H1 (cell line): ENCODE results near the gene ZNF689. TPM values are rescaled to one million over a fixed set of nuclear protein-coding genes. Genes with fewer than 3 reads are reported as not detected.

Source experiments
- CTCF ChIA-PET: fragments of 300-600 bp; sonication (Branson Sonifier 250); formaldehyde crosslinking; loops from one replicate; lab custom pipeline; 2021; ENCODE audit not compliant: partially characterized antibody; lab: Charles Lee
- POLR2A ChIA-PET: fragments of 300-600 bp; sonication (Branson Sonifier 250); formaldehyde crosslinking; loops from one replicate; lab custom pipeline; 2021; ENCODE audit warnings: inconsistent platforms; ENCODE audit not compliant: partially characterized antibody; lab: Charles Lee
- DNase-seq, 2 experiments: peaks; one replicate each; pipeline versions ENCODE4 v3.0.0 to v3.0.0-alpha.2; 2010 to 2022; ENCODE audit warnings: low spot score in 2 of 2, low read depth in 1 of 2, mixed read lengths in 1 of 2
- FAIRE-seq: peaks from 2 replicates; lab custom pipeline; 2011; peaks lifted over from hg19 to GRCh38; lab: Jason Lieb, UNC
- H2AFZ ChIP-seq: 2 replicates; pipeline ENCODE4 v1.8.1; 2012; ENCODE audit warnings: low read length, inconsistent platforms
- H2AK5ac ChIP-seq: 2 replicates; pipeline ENCODE4 v1.6.1; 2013; ENCODE audit warnings: low read depth, low read length
- H2BK120ac ChIP-seq: replicated peaks from 2 replicates; pipeline ENCODE3; 2013; ENCODE audit warnings: low read depth, low read length, inconsistent platforms
- H2BK12ac ChIP-seq: 2 replicates; pipeline ENCODE4 v1.6.1; 2013; ENCODE audit warnings: low read depth, low read length
- H2BK15ac ChIP-seq: 2 replicates; pipeline ENCODE4 v1.6.1; 2013; ENCODE audit warnings: low read length
- H2BK20ac ChIP-seq: 2 replicates; pipeline ENCODE4 v1.6.1; 2013; ENCODE audit warnings: low read length
- H2BK5ac ChIP-seq: 2 replicates; pipeline ENCODE4 v1.6.1; 2013; ENCODE audit warnings: low read depth, low read length
- H3K14ac ChIP-seq: 2 replicates; pipeline ENCODE4 v1.6.1; 2013; ENCODE audit warnings: inconsistent platforms; ENCODE audit not compliant: insufficient read length
- H3K18ac ChIP-seq: 2 replicates; pipeline ENCODE4 v1.6.1; 2013; ENCODE audit warnings: low read length; ENCODE audit errors: extremely low read depth
- H3K23ac ChIP-seq: 2 replicates; pipeline ENCODE4 v1.6.1; 2013; ENCODE audit warnings: inconsistent platforms; ENCODE audit not compliant: insufficient read length
- H3K23me2 ChIP-seq: 2 replicates; pipeline ENCODE4 v1.6.1; 2013; ENCODE audit warnings: low read depth, low read length
- H3K27ac ChIP-seq: 2 replicates; pipeline ENCODE4 v1.6.1; 2011; ENCODE audit warnings: low read depth, low read length, inconsistent platforms
- H3K27me3 ChIP-seq, 4 experiments: replicated peaks in 1 of 4; 1 replicate in 1 of 4; 2 replicates in 3 of 4; pipeline versions ENCODE4 v1.6.1 to v1.8.1; 2011 to 2013; ENCODE audit warnings: low read length in 3 of 4, mild to moderate bottlenecking in 3 of 4, inconsistent platforms in 2 of 4, mixed read lengths in 2 of 4, moderate library complexity in 1 of 4; ENCODE audit not compliant: control insufficient read depth in 3 of 4, insufficient read depth in 3 of 4; ENCODE audit errors: extremely low read depth in 1 of 4
- H3K36me3 ChIP-seq, 4 experiments: 2 replicates each; pipeline versions ENCODE4 v1.6.1 to v1.8.1; 2011 to 2013; ENCODE audit warnings: mild to moderate bottlenecking in 4 of 4, low read length in 3 of 4, moderate library complexity in 2 of 4, control low read depth in 1 of 4, inconsistent platforms in 1 of 4; ENCODE audit not compliant: insufficient read depth in 4 of 4, control insufficient read depth in 2 of 4
- H3K4ac ChIP-seq: replicated peaks from 2 replicates; pipeline ENCODE3; 2013; ENCODE audit warnings: low read length, low read depth, mixed read lengths, inconsistent platforms; ENCODE audit not compliant: insufficient read length
- H3K4me1 ChIP-seq, 4 experiments: replicated peaks in 1 of 4; 1 replicate in 1 of 4; 2 replicates in 3 of 4; pipeline versions ENCODE4 v1.6.1 to v1.8.1; 2011 to 2013; ENCODE audit warnings: low read length in 3 of 4, inconsistent platforms in 2 of 4, mixed read lengths in 1 of 4; ENCODE audit not compliant: insufficient read depth in 4 of 4, control insufficient read depth in 3 of 4
- H3K4me2 ChIP-seq, 2 experiments: 2 replicates each; pipeline versions ENCODE4 v1.6.1 to v1.8.1; 2011 to 2013; ENCODE audit warnings: low read depth in 2 of 2, low read length in 2 of 2, control low read depth in 1 of 2, inconsistent platforms in 1 of 2, mild to moderate bottlenecking in 1 of 2; ENCODE audit not compliant: insufficient read depth in 1 of 2
- H3K4me3 ChIP-seq, 4 experiments: fragments of 200-600, 300-600 bp in 1 of 4; sonication (generic), shearing (Covaris generic), sonication (Bioruptor Twin) in 1 of 4; 2 replicates each; pipeline versions ENCODE4 v1.5.1 to v1.8.1; 2011 to 2016; ENCODE audit warnings: low read length in 4 of 4, low read depth in 3 of 4, control low read depth in 2 of 4, inconsistent platforms in 2 of 4, mild to moderate bottlenecking in 2 of 4, mixed read lengths in 1 of 4, moderate library complexity in 1 of 4; ENCODE audit not compliant: insufficient read depth in 2 of 4; ENCODE audit errors: extremely low read depth in 1 of 4
- H3K56ac ChIP-seq: replicated peaks from 2 replicates; pipeline ENCODE3; 2013; ENCODE audit warnings: low read depth, mild to moderate bottlenecking, mixed read lengths, low read length, inconsistent platforms; ENCODE audit not compliant: insufficient read length
- H3K79me1 ChIP-seq: 2 replicates; pipeline ENCODE4 v1.6.1; 2013; ENCODE audit warnings: low read depth, low read length, control low read depth
- H3K79me2 ChIP-seq, 2 experiments: 2 replicates each; pipeline versions ENCODE4 v1.6.1 to v1.8.1; 2012 to 2013; ENCODE audit warnings: low read length in 2 of 2, mild to moderate bottlenecking in 2 of 2, inconsistent platforms in 1 of 2; ENCODE audit not compliant: insufficient read depth in 2 of 2, control insufficient read depth in 1 of 2
- H3K9ac ChIP-seq, 4 experiments: replicated peaks in 1 of 4; 1 replicate in 1 of 4; 2 replicates in 3 of 4; pipeline versions ENCODE4 v1.6.1 to v1.8.1; 2011 to 2013; ENCODE audit warnings: low read depth in 3 of 4, low read length in 3 of 4, control low read depth in 2 of 4, mild to moderate bottlenecking in 2 of 4, moderate library complexity in 2 of 4, inconsistent platforms in 1 of 4; ENCODE audit errors: extremely low read depth in 1 of 4
- H3K9me3 ChIP-seq, 2 experiments: 2 replicates each; pipeline versions ENCODE4 v1.6.1 to v1.8.1; 2012 to 2013; ENCODE audit warnings: mild to moderate bottlenecking in 2 of 2, moderate library complexity in 2 of 2, control low read depth in 1 of 2, inconsistent platforms in 1 of 2, low read depth in 1 of 2, low read length in 1 of 2, mixed read lengths in 1 of 2; ENCODE audit not compliant: insufficient read depth in 2 of 2
- H4K20me1 ChIP-seq, 2 experiments: replicated peaks in 1 of 2; 2 replicates each; pipeline versions ENCODE3 to v1.8.1; 2011 to 2013; ENCODE audit warnings: inconsistent platforms in 2 of 2, low read length in 2 of 2, mild to moderate bottlenecking in 1 of 2; ENCODE audit not compliant: insufficient read depth in 2 of 2, control insufficient read depth in 1 of 2
- H4K5ac ChIP-seq: 2 replicates; pipeline ENCODE4 v1.6.1; 2013; ENCODE audit warnings: low read length, low read depth, mixed read lengths, inconsistent platforms; ENCODE audit not compliant: insufficient read length
- H4K8ac ChIP-seq: 2 replicates; pipeline ENCODE4 v1.8.0; 2013; ENCODE audit warnings: mild to moderate bottlenecking, moderate library complexity, low read length, inconsistent platforms; ENCODE audit not compliant: insufficient read depth; ENCODE audit errors: extremely low read depth
- H4K91ac ChIP-seq: replicated peaks from 2 replicates; pipeline ENCODE3; 2013; ENCODE audit warnings: low read length, mixed read lengths, inconsistent platforms; ENCODE audit not compliant: insufficient read length
- ASH2L ChIP-seq: fragments of 200-600, 300-600 bp; sonication (generic); IDR thresholded peaks from one replicate; pipeline ENCODE4 v1.7.1; 2017; ENCODE audit warnings: low read length
- CTBP2 ChIP-seq: IDR thresholded peaks from 2 replicates; pipeline ENCODE4 v1.7.0; 2011; ENCODE audit warnings: borderline replicate concordance, mild to moderate bottlenecking, moderate library complexity, mixed read lengths, low read length; ENCODE audit not compliant: insufficient read depth, insufficient read length
- EGR1 ChIP-seq: IDR thresholded peaks from 2 replicates; pipeline ENCODE4 v1.6.1; 2011; ENCODE audit warnings: low read depth, low read length, borderline replicate concordance
- GTF2F1 ChIP-seq: IDR thresholded peaks from 2 replicates; pipeline ENCODE4 v1.6.1; 2012; ENCODE audit warnings: low read depth, low read length, improper control_type of control experiment, borderline replicate concordance
- RAD21 ChIP-seq, 2 experiments: IDR thresholded peaks in 1 of 2; conservative IDR thresholded peaks in 1 of 2; 2 replicates each; pipeline ENCODE4 v1.6.1; 2011; ENCODE audit warnings: low read depth in 2 of 2, low read length in 2 of 2, improper control_type of control experiment in 1 of 2, inconsistent platforms in 1 of 2, mild to moderate bottlenecking in 1 of 2, moderate library complexity in 1 of 2
- RBBP5 ChIP-seq: IDR thresholded peaks from 2 replicates; pipeline ENCODE4 v1.7.1; 2012; ENCODE audit warnings: low read depth, mild to moderate bottlenecking, inconsistent platforms, low read length, moderate library complexity, borderline replicate concordance
- RFX5 ChIP-seq: IDR thresholded peaks from 2 replicates; pipeline ENCODE4 v1.6.1; 2011; ENCODE audit warnings: low read depth, low read length, improper control_type of control experiment, borderline replicate concordance
- RNF2 ChIP-seq: fragments of 200-900, 300-1000 bp; sonication (generic); IDR thresholded peaks from 2 replicates; pipeline ENCODE4 v1.7.1; 2016; ENCODE audit warnings: borderline replicate concordance, low read depth, mild to moderate bottlenecking, antibody characterized with exemption, low read length; ENCODE audit not compliant: poor library complexity, severe bottlenecking; ENCODE audit errors: missing control alignments
- SIRT6 ChIP-seq: IDR thresholded peaks from one replicate; pipeline ENCODE4 v1.7.1; 2012; ENCODE audit warnings: low read length, inconsistent platforms
- SUZ12 ChIP-seq: fragments of 200-600 bp; sonication (generic); IDR thresholded peaks from 2 replicates; pipeline ENCODE4 v1.6.1; 2012; ENCODE audit warnings: mild to moderate bottlenecking, inconsistent platforms, low read length, moderate library complexity, mixed read lengths
- WGBS, 2 experiments: shearing (Covaris generic) in 1 of 2; methylation state at CpG; one replicate each; pipeline versions ENCODE4 v1.1.6 to v1.1.7; 2013 to 2015; ENCODE audit warnings: low lambda C conversion rate in 2 of 2, mixed read lengths in 2 of 2, inconsistent platforms in 1 of 2, low coverage in 1 of 2, missing lambda C conversion rate in 1 of 2; ENCODE audit not compliant: insufficient replicate concordance in 2 of 2, insufficient coverage in 1 of 2, insufficient read length in 1 of 2; ENCODE audit errors: extremely low coverage in 1 of 2, missing lambda C conversion rate in 1 of 2; 5-methylcytosine and 5-hydroxymethylcytosine counted together
- polyA plus RNA-seq, 7 experiments: library from polyadenylated mRNA; depleted of rRNA in 3 of 7; stranded (reverse) in 5 of 7; unstranded in 2 of 7; fragments of >200 nt in 5 of 7; fragments of 200-250 nt in 2 of 7; gene quantifications; 1 replicate in 5 of 7; 2 replicates in 1 of 7; 4 replicates in 1 of 7; pipeline versions ENCODE4 v1.2.1 to v1.2.3, GENCODE V29; 2011 to 2013; ENCODE audit warnings: missing spikeins in 2 of 7, mixed read lengths in 2 of 7
- total RNA-seq: library from RNA; stranded (reverse); fragmentation: NEBNext Ultra II Directional; extraction: Animal tissue kit (Norgen Biotek cat#: 25700); gene quantifications from 2 replicates; pipeline ENCODE4 v1.2.1, GENCODE V29; 2021

Gene ZNF689
- total and polyA plus RNA-seq, 2 of the 8 experiments (the other 6 are each of a cell fraction or from before 2014, with no cell fraction given) = 14.3 to 15.3 TPM

GRCh38 chr16:30565526-30565925 is 44.7 kb downstream of the ZNF689 start:
- H3K27me3 ChIP-seq = peaks cover 0 to 3% (median 1%) of the 10 kb centered on the region in 4 experiments; a peak in 2 of 7 replicates
- no peaks in the 10 kb centered on the region for H3K79me2 ChIP-seq
- FAIRE-seq = no peak
- no peak overlapping the region for H2BK5ac ChIP-seq
- no peak overlapping the region for H4K91ac ChIP-seq
- 76% methylated on average over 6 of the region's 7 CpGs; no CpG with 5 or more reads in 1 of the 2 experiments for WGBS, 2 experiments
- H4K8ac ChIP-seq = no peak overlapping the region
- no peak overlapping the region for H2BK15ac ChIP-seq
- POLR2A ChIA-PET = interaction anchor here (0.7 to 5.0 kb wide), 15 partner anchors 7 to 158 kb away, joined by 3 to 26 read pairs (median 4); partner anchors contain the start of genes ZNF689, ZNF747, ZNF764 and ZNF771
- no peak overlapping the region for H3K18ac ChIP-seq
- DNase-seq = no peak
- TF ChIP-seq SUZ12 (no peak), EGR1 (no peak), RFX5 (no peak), SIRT6 (no peak), RNF2 (no peak), GTF2F1 (no peak), CTBP2 (no peak), ASH2L (no peak), RAD21 (IDR thresholded peaks at IDR 0.05 in 1 of 2, conservative IDR thresholded peaks at IDR 0.05 in 1 of 2; ENCODE audit: low read depth in 2 of 2, low read length in 2 of 2) (no peak), RBBP5 (no peak)
- TF ChIP-seq, all 59 proteins: peak for 0
- Histone ChIP-seq H3K36me3 (no peaks in the 10 kb centered on the region), H3K27ac (no peak overlapping the region), H3K4me1 (peaks cover 0 to 9% (median 2%) of the 10 kb centered on the region in 4 experiments; a peak in 5 of 7 replicates), H2AFZ (no peak overlapping the region), H2BK120ac (no peak overlapping the region), H3K56ac (no peak overlapping the region), H3K9me3 (no peaks in the 10 kb centered on the region), H3K14ac (no peak overlapping the region), H2BK20ac (no peak overlapping the region), H3K23me2 (no peaks in the 10 kb centered on the region), H4K5ac (no peak overlapping the region), H3K79me1 (no peaks in the 10 kb centered on the region), H2AK5ac (no peak overlapping the region), H3K9ac (no peak overlapping the region), H2BK12ac (no peak overlapping the region), H3K4ac (no peak overlapping the region), H3K4me2 (no peak overlapping the region), H4K20me1 (no peaks in the 10 kb centered on the region), H3K23ac (no peak overlapping the region), H3K4me3 (no peak overlapping the region)
- CTCF ChIA-PET = interaction anchor here (0.6 to 5.7 kb wide), 8 partner anchors 28 to 148 kb away, joined by 3 to 28 read pairs (median 3); partner anchors contain the start of gene ZNF747
